GM19324 (cell line): Measurements from ENCODE around the gene HNRNPU.
"Not testable (repeated sequence)": the region's sequence is repeated elsewhere in the genome, so short reads cannot be mapped to it uniquely, and the experiment has no call there.

Experiments
- ATAC-seq: cut with Tn5 transposase; IDR thresholded peaks from one replicate; pipeline ENCODE4 v1.9.1; 2021; ENCODE audit warnings: mild to moderate bottlenecking, moderate library complexity; ENCODE audit not compliant: unreplicated experiment, low FRiP score

The HNRNPU gene

GRCh38 chr1:244843148-244843978 is 21.0 kb downstream of the HNRNPU start:
- no peak for ATAC-seq

GRCh38 chr1:244841273-244841927 is 22.9 kb downstream of the HNRNPU start:
- no peak for ATAC-seq

GRCh38 chr1:244840219-244840794 is 24.0 kb downstream of the HNRNPU start:
- no peak for ATAC-seq

GRCh38 chr1:244839656-244840055 is 24.7 kb downstream of the HNRNPU start:
- ATAC-seq, result no peak

GRCh38 chr1:244837597-244838258 is 26.6 kb downstream of the HNRNPU start:
- no peak for ATAC-seq

GRCh38 chr1:244836584-244836983 is 27.8 kb downstream of the HNRNPU start:
- ATAC-seq, result no peak

GRCh38 chr1:244836135-244836521 is 28.2 kb downstream of the HNRNPU start:
- ATAC-seq, result no peak

GRCh38 chr1:244835276-244836134 is 28.8 kb downstream of the HNRNPU start, which contains the start of gene COX20:
TSS of gene COX20 (plus strand) at chr1:244835658. CDS start at chr1:244835715, 57 bp downstream.
- peak; percentile 83 for ATAC-seq

- ATAC-seq, result peak; percentile 64
Observed at GRCh38 chr1:244834543-244835275, 29.6 kb downstream of the HNRNPU start.

GRCh38 chr1:244833734-244834542 is 30.4 kb downstream of the HNRNPU start:
- peak; percentile 3 for ATAC-seq

- not testable (repeated sequence) for ATAC-seq
Observed at GRCh38 chr1:244833260-244833659, 31.1 kb downstream of the HNRNPU start.

- no peak for ATAC-seq
Observed at GRCh38 chr1:244830639-244831038, 33.7 kb downstream of the HNRNPU start.

- ATAC-seq, result no peak
Observed at GRCh38 chr1:244826712-244827111, 37.6 kb downstream of the HNRNPU start.

GRCh38 chr1:244822878-244823277 is 41.5 kb downstream of the HNRNPU start:
- ATAC-seq, result no peak

GRCh38 chr1:244821134-244821533 is 43.2 kb downstream of the HNRNPU start:
- no peak for ATAC-seq

- ATAC-seq, result no peak
Observed at GRCh38 chr1:244820131-244820530, 44.2 kb downstream of the HNRNPU start.

GRCh38 chr1:244817415-244817894 is 46.9 kb downstream of the HNRNPU start:
- ATAC-seq, result no peak

GRCh38 chr1:244815600-244816099 is 48.7 kb downstream of the HNRNPU start:
- no peak for ATAC-seq
